GM23248 (cell line): ENCODE data around the gene STIP1.

Experiments used
- EZH2 ChIP-seq: fragments of 200-600 bp; sonication (generic); IDR thresholded peaks from 2 replicates; pipeline ENCODE4 v1.6.1; 2018; ENCODE audit warnings: antibody characterized with exemption, mild to moderate bottlenecking; ENCODE audit not compliant: insufficient read depth, poor library complexity, severe bottlenecking
- EZH2phosphoT487 ChIP-seq: fragments of 200-600 bp; sonication (generic); IDR thresholded peaks from 2 replicates; pipeline ENCODE4 v1.6.1; 2018; ENCODE audit warnings: antibody characterized with exemption, moderate library complexity, mild to moderate bottlenecking, low read depth; ENCODE audit not compliant: insufficient read depth

DNA sequence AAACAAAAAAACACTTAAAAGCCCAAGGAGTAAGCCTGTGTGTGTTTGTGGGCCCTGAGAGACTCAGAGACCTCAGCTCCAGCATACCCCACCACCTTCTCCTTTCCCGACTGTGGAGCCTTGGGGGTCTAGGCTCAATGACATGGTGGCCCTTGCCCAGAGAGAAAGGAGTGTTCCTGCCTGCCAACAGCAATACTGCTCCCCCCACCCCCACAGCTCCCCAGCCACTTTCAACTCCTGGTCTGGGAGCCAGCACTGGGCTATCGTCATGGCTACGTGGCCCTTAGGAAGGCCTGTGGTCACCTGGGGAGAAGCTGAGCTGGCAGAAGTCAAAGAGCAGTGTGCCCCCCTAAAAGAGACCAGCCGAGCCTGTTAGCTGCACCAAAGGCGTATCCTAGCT is 58.1 kb downstream of the STIP1 start:
- TF ChIP-seq EZH2 (no peak), EZH2phosphoT487 (no peak)
